GM23248 (cell line): ENCODE results near the gene NEK4. TPM values are rescaled to one million over a fixed set of nuclear protein-coding genes. Genes with fewer than 3 reads are reported as not detected.

Source experiments
- DNase-seq: peaks from one replicate; pipeline ENCODE4 v3.0.0-alpha.2; 2015
- H2AFZ ChIP-seq: fragments of 200-600 bp; sonication (generic); 2 replicates; pipeline ENCODE4 v1.6.1; 2016; ENCODE audit warnings: antibody characterized with exemption
- H3F3A ChIP-seq: fragments of 200-600 bp; sonication (generic); 2 replicates; pipeline ENCODE4 v1.6.1; 2016; ENCODE audit warnings: mild to moderate bottlenecking, antibody characterized with exemption, mixed run types; ENCODE audit not compliant: insufficient read depth
- H3K27ac ChIP-seq: fragments of 200-600 bp; sonication (generic); 2 replicates; pipeline ENCODE4 v1.5.1; 2016; ENCODE audit warnings: mild to moderate bottlenecking
- H3K27me3 ChIP-seq: fragments of 200-600 bp; sonication (generic); replicated peaks from 2 replicates; pipeline ENCODE4 v1.6.1; 2016; ENCODE audit warnings: mild to moderate bottlenecking; ENCODE audit not compliant: insufficient read depth
- H3K36me3 ChIP-seq: fragments of 200-600 bp; sonication (generic); 2 replicates; pipeline ENCODE4 v1.6.1; 2016; ENCODE audit warnings: low read depth, mild to moderate bottlenecking
- H3K4me1 ChIP-seq: fragments of 200-600 bp; sonication (generic); 2 replicates; pipeline ENCODE4 v1.6.1; 2016; ENCODE audit warnings: mild to moderate bottlenecking; ENCODE audit not compliant: insufficient read depth
- H3K4me2 ChIP-seq: fragments of 200-600 bp; sonication (generic); one replicate; pipeline ENCODE4 v1.6.1; 2016; ENCODE audit warnings: mild to moderate bottlenecking; ENCODE audit not compliant: unreplicated experiment
- H3K4me3 ChIP-seq: fragments of 200-600 bp; sonication (generic); 2 replicates; pipeline ENCODE4 v1.5.1; 2016; ENCODE audit warnings: mild to moderate bottlenecking
- H3K79me2 ChIP-seq: fragments of 200-600 bp; sonication (generic); 2 replicates; pipeline ENCODE4 v1.6.1; 2016; ENCODE audit warnings: mild to moderate bottlenecking; ENCODE audit not compliant: insufficient read depth
- H3K9ac ChIP-seq: fragments of 200-600 bp; sonication (generic); 2 replicates; pipeline ENCODE4 v1.6.1; 2016; ENCODE audit warnings: mild to moderate bottlenecking
- H3K9me2 ChIP-seq: fragments of 200-600 bp; sonication (generic); 2 replicates; pipeline ENCODE4 v1.6.1; 2016; ENCODE audit warnings: mixed run types, mild to moderate bottlenecking, moderate library complexity; ENCODE audit not compliant: insufficient read depth
- H3K9me3 ChIP-seq: fragments of 200-600 bp; sonication (generic); one replicate; pipeline ENCODE4 v1.6.1; 2017; ENCODE audit warnings: low read depth
- H4K20me1 ChIP-seq: fragments of 200-600 bp; sonication (generic); 2 replicates; pipeline ENCODE4 v1.6.0; 2016; ENCODE audit not compliant: insufficient read depth
- EZH2 ChIP-seq: fragments of 200-600 bp; sonication (generic); IDR thresholded peaks from 2 replicates; pipeline ENCODE4 v1.6.1; 2018; ENCODE audit warnings: antibody characterized with exemption, mild to moderate bottlenecking; ENCODE audit not compliant: insufficient read depth, poor library complexity, severe bottlenecking
- EZH2phosphoT487 ChIP-seq: fragments of 200-600 bp; sonication (generic); IDR thresholded peaks from 2 replicates; pipeline ENCODE4 v1.6.1; 2018; ENCODE audit warnings: antibody characterized with exemption, moderate library complexity, mild to moderate bottlenecking, low read depth; ENCODE audit not compliant: insufficient read depth
- WGBS, 2 experiments: methylation state at CpG; one replicate each; pipeline ENCODE4 v1.1.6; 2015 to 2017; ENCODE audit warnings: low lambda C conversion rate in 2 of 2, low coverage in 1 of 2; ENCODE audit errors: missing lambda C conversion rate in 2 of 2; 5-methylcytosine and 5-hydroxymethylcytosine counted together
- in situ Hi-C: fragments of 300-500 bp; cut with MboI; formaldehyde crosslinking; loops from 2 replicates; pipeline ENCODE4 v1.15.0; 2020
- polyA plus RNA-seq: library from polyadenylated mRNA; unstranded; fragments of >200 nt; fragmentation: Nextera tagmentation; extraction: Ambion mirVana; gene quantifications from 2 replicates; pipeline ENCODE4 v1.2.1, GENCODE V29; 2016
- total RNA-seq: library from RNA; depleted of rRNA; stranded (reverse); fragments of >200 nt; shearing (Covaris generic); gene quantifications from 2 replicates; pipeline ENCODE4 v1.2.3, GENCODE V29; 2014

Gene NEK4
- total and polyA plus RNA-seq, 2 experiments from 2014 or later, result 8.4 to 15.8 TPM

DNA sequence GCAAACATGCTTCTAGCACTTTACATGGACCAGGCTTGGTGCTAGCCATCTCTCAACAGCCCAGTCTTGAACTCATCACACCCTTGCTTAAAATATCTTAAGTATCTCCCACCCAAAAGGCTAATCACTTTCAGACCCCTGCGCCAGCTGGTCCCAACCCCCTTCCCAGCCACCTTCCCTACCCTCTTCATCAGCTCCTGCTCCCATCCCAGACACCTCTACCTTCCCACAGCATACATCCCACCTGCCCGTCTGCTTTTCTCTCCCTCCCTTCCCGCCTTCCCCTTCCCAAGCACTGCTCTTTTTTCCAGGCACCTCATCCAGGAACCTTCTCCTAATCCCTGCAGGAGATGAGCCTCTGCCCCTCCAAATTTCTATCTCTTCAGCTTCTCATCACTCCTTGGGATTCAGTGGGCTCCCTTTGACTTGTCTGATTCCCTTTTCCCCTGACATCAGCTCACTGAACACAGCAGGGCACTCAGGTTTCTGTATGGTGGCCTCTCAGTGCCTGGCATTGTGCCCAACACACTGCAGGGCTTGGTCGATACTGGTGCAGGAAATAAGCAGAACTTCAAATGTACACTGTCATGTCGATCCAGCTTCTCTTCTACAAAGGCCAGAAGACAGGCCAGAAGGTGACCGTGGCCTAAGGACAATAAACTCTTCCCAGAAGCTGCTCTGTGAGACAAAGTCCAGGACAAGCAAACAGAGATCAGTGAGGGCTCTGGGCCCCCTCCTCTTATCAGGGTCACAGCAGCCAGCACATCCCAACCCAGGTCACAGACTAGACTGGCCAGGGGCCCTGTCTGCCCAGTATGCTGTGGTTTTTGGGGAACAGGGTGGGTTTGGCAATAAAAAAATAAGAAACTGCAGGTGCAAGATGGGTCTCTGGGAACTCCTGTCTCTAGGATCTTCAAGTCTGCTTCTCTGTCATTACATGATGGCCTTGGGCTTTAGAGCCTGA, 4.4 kb upstream of the NEK4 start:
- Histone ChIP-seq H3K79me2 (0 out of 2 replicates have a peak, but pooled peaks cover 4% of the 10 kb centered on the region), H3K36me3 (no peaks in the 10 kb centered on the region), H2AFZ (no peak overlapping the region), H3K27me3 (no peaks in the 10 kb centered on the region), H3K4me3 (no peak overlapping the region), H3K27ac (no peak overlapping the region), H4K20me1 (no peaks in the 10 kb centered on the region), H3F3A (no peaks in the 10 kb centered on the region), H3K4me2 (no peak overlapping the region), H3K9me3 (no peaks in the 10 kb centered on the region), H3K9me2 (no peaks in the 10 kb centered on the region), H3K9ac (no peak overlapping the region), H3K4me1 (no peaks in the 10 kb centered on the region)
- 26 to 37% methylated on average over 5 to 6 of the region's 6 CpGs for WGBS, 2 experiments
- in situ Hi-C loops, result no loop called here
- no peak for DNase-seq
- TF ChIP-seq EZH2phosphoT487 (no peak), EZH2 (no peak)

- no peak overlapping the region for H3K4me3 ChIP-seq
- H3K27ac ChIP-seq, result no peak overlapping the region
- no peaks in the 10 kb centered on the region for H3K36me3 ChIP-seq
- no peak overlapping the region for H3K4me2 ChIP-seq
- no peaks in the 10 kb centered on the region for H3F3A ChIP-seq
- H3K9me3 ChIP-seq, result no peaks in the 10 kb centered on the region
- H3K27me3 ChIP-seq, result no peaks in the 10 kb centered on the region
- no peaks in the 10 kb centered on the region for H4K20me1 ChIP-seq
- H3K79me2 ChIP-seq, result peaks cover 14% of the 10 kb centered on the region; the same call in 1 of the 2 replicates
- peaks cover 5% of the 10 kb centered on the region; the same call in 1 of the 2 replicates for H3K4me1 ChIP-seq
- 70 to 72% methylated on average over 8 of the region's 8 CpGs for WGBS, 2 experiments
- TF ChIP-seq EZH2 (no peak), EZH2phosphoT487 (no peak)
- H2AFZ ChIP-seq, result no peak overlapping the region
- in situ Hi-C loops, result no loop called here
- no peak overlapping the region for H3K9ac ChIP-seq
- no peaks in the 10 kb centered on the region for H3K9me2 ChIP-seq
- no peak for DNase-seq
Measured at GRCh38 chr3:52774066-52774713, 3.5 kb upstream of the NEK4 start.

DNA sequence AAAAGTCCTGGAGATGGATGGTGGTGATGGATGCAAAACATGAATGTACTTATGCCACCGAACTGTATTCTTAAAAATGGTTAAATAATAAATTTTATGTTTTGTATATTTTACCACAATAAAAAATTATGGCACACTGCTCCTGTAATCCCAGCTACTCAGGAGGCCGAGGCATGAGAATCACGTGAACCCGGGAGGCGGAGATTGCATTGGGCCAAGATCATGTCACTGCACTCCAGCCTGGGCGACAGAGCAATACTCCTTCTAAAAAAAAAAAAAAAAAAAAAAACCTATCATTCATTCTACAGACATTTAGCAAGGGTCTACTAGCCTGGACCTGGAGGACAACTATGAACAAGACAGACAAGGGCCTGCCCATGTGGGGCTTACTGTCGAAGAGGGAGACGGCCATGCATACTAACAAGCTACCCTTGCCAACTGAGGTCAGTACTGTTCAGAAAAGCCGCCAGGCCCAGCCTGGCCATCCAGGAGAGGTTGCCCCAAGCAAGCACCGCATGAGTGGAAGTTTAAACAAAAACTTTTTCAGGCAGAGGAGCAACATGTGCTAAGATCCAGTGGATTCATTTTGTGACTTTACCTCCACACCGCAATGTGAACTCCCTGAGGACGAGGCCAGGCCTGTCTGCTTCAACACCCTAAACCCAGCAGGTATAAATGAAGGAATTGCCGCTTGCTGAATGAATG, 2.8 kb upstream of the NEK4 start:
- in situ Hi-C loops, result no loop called here
- 79 to 86% methylated on average over 13 of the region's 13 CpGs for WGBS, 2 experiments
- no peak for DNase-seq

GRCh38 chr3:52771702-52772101, 962 bp upstream of the NEK4 start:
- in situ Hi-C loops, result no loop called here
- peaks cover 24% of the 10 kb centered on the region; the same call in 1 of the 2 replicates for H3K79me2 ChIP-seq
- no peak for TF ChIP-seq EZH2
- TF ChIP-seq EZH2phosphoT487, result no peak
- H3K9me2 ChIP-seq, result no peaks in the 10 kb centered on the region
- no peaks in the 10 kb centered on the region for H3K9me3 ChIP-seq
- no peak overlapping the region for H3K27ac ChIP-seq
- H3K9ac ChIP-seq, result peak overlapping the region; percentile 77; the same call in 1 of the 2 replicates
- H2AFZ ChIP-seq, result peak overlapping the region; percentile 98
- peaks cover 5% of the 10 kb centered on the region; the same call in 1 of the 2 replicates for H3K4me1 ChIP-seq
- no peaks in the 10 kb centered on the region for H3K27me3 ChIP-seq
- DNase-seq, result no peak
- no peaks in the 10 kb centered on the region for H4K20me1 ChIP-seq
- H3K36me3 ChIP-seq, result no peaks in the 10 kb centered on the region
- no peaks in the 10 kb centered on the region for H3F3A ChIP-seq
- H3K4me3 ChIP-seq, result peak overlapping the region; percentile 82; the same call in 1 of the 2 replicates
- H3K4me2 ChIP-seq, result peak overlapping the region; percentile 85
- 81 to 89% methylated on average over 10 of the region's 10 CpGs for WGBS, 2 experiments

More for the DNA sequence above, 2.8 kb upstream of the NEK4 start:
- Histone ChIP-seq H3K4me3 (no peak overlapping the region), H3K9ac (no peak overlapping the region), H2AFZ (no peak overlapping the region), H3K4me1 (peaks cover 5% of the 10 kb centered on the region; the same call in 1 of the 2 replicates), H3F3A (no peaks in the 10 kb centered on the region), H3K27ac (no peak overlapping the region), H4K20me1 (no peaks in the 10 kb centered on the region), H3K9me2 (no peaks in the 10 kb centered on the region), H3K9me3 (no peaks in the 10 kb centered on the region), H3K4me2 (no peak overlapping the region), H3K36me3 (no peaks in the 10 kb centered on the region), H3K27me3 (no peaks in the 10 kb centered on the region), H3K79me2 (peaks cover 21% of the 10 kb centered on the region; the same call in 1 of the 2 replicates)
- TF ChIP-seq EZH2 (no peak), EZH2phosphoT487 (no peak)
